Chondrocyte (in vitro differentiated cells): ENCODE data around the gene SLC35A4. TPM values are rescaled to one million over a fixed set of nuclear protein-coding genes. Genes with fewer than 3 reads are reported as not detected.
"Not testable (repeated sequence)": the region's sequence is repeated elsewhere in the genome, so short reads cannot be mapped to it uniquely, and the experiment has no call there.

Experiments
- DNase-seq: peaks from one replicate; pipeline ENCODE4 v3.0.0; 2021; ENCODE audit warnings: mixed read lengths, low spot score
- H3K27ac Mint-ChIP-seq: one replicate; pipeline ENCODE4 v1.8.0; 2021; ENCODE audit warnings: mild to moderate bottlenecking, moderate library complexity, mixed read lengths; ENCODE audit not compliant: unreplicated experiment
- H3K27me3 Mint-ChIP-seq: 2 replicates; pipeline ENCODE4 v1.8.0; 2021; ENCODE audit warnings: low read depth, mixed read lengths
- H3K36me3 Mint-ChIP-seq: 2 replicates; pipeline ENCODE4 v1.8.0; 2021; ENCODE audit warnings: low read depth, mixed read lengths
- H3K4me1 Mint-ChIP-seq: 2 replicates; pipeline ENCODE4 v1.8.0; 2021; ENCODE audit warnings: low read depth, mild to moderate bottlenecking, mixed read lengths
- H3K4me3 Mint-ChIP-seq: one replicate; pipeline ENCODE4 v1.8.0; 2021; ENCODE audit warnings: mild to moderate bottlenecking, moderate library complexity, mixed read lengths; ENCODE audit not compliant: unreplicated experiment
- H3K9me3 Mint-ChIP-seq: 2 replicates; pipeline ENCODE4 v1.8.0; 2021; ENCODE audit warnings: low read depth, mixed read lengths
- total RNA-seq: library from RNA; stranded (reverse); gene quantifications from 3 replicates; pipeline ENCODE4 v1.2.1, GENCODE V29; 2021
- TF ChIP-seq, protein P1 (sequence below): fragments of 200-600 bp; sonication (generic); IDR thresholded peaks from 2 replicates; pipeline ENCODE4 v1.5.0; 2021; ENCODE audit warnings: antibody characterized with exemption, mild to moderate bottlenecking, moderate library complexity

Gene SLC35A4
- total RNA-seq, 1 donor from 2014 or later, result 79.2 TPM

GRCh38 chr5:140598836-140599235 is 34.2 kb downstream of the SLC35A4 start:
- H3K4me1 Mint-ChIP-seq, result no peaks in the 10 kb centered on the region
- TF ChIP-seq, protein P1, sequence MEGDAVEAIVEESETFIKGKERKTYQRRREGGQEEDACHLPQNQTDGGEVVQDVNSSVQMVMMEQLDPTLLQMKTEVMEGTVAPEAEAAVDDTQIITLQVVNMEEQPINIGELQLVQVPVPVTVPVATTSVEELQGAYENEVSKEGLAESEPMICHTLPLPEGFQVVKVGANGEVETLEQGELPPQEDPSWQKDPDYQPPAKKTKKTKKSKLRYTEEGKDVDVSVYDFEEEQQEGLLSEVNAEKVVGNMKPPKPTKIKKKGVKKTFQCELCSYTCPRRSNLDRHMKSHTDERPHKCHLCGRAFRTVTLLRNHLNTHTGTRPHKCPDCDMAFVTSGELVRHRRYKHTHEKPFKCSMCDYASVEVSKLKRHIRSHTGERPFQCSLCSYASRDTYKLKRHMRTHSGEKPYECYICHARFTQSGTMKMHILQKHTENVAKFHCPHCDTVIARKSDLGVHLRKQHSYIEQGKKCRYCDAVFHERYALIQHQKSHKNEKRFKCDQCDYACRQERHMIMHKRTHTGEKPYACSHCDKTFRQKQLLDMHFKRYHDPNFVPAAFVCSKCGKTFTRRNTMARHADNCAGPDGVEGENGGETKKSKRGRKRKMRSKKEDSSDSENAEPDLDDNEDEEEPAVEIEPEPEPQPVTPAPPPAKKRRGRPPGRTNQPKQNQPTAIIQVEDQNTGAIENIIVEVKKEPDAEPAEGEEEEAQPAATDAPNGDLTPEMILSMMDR, result no peak
- no peak overlapping the region for H3K4me3 Mint-ChIP-seq
- no peaks in the 10 kb centered on the region for H3K9me3 Mint-ChIP-seq
- H3K27ac Mint-ChIP-seq, result no peak overlapping the region
- no peak for DNase-seq
- H3K36me3 Mint-ChIP-seq, result no peaks in the 10 kb centered on the region
- peaks cover 9% of the 10 kb centered on the region for H3K27me3 Mint-ChIP-seq

- H3K9me3 Mint-ChIP-seq, result no peaks in the 10 kb centered on the region
- no peak overlapping the region for H3K27ac Mint-ChIP-seq
- H3K4me3 Mint-ChIP-seq, result no peak overlapping the region
- peaks cover 9% of the 10 kb centered on the region for H3K27me3 Mint-ChIP-seq
- TF ChIP-seq, protein P1, result no peak
- no peak for DNase-seq
- H3K36me3 Mint-ChIP-seq, result no peaks in the 10 kb centered on the region
- H3K4me1 Mint-ChIP-seq, result no peaks in the 10 kb centered on the region
Observed at GRCh38 chr5:140600096-140600495, 35.5 kb downstream of the SLC35A4 start.

- Mint-ChIP-seq H3K4me1 (no peaks in the 10 kb centered on the region), H3K4me3 (no peak overlapping the region), H3K27ac (no peak overlapping the region), H3K27me3 (peaks cover 6% of the 10 kb centered on the region), H3K36me3 (no peaks in the 10 kb centered on the region), H3K9me3 (no peaks in the 10 kb centered on the region)
- TF ChIP-seq, protein P1, result no peak
- DNase-seq, result no peak
Observed at GRCh38 chr5:140602147-140602546, 37.5 kb downstream of the SLC35A4 start.

DNA sequence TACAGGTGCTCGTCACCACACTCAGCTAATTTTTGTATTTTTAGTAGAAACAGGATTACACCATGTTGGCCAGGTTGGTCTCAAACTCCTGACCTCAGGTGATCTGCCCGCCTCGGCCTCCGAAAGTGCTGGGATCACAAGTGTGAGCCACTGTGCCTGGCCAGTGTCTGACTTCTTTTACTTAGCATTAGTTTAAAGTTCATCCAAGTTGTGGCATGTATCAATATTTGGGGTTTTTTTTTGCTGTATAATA is 38.7 kb downstream of the SLC35A4 start:
- not testable (repeated sequence) for H3K36me3 Mint-ChIP-seq, H3K4me1 Mint-ChIP-seq, H3K9me3 Mint-ChIP-seq, H3K4me3 Mint-ChIP-seq, H3K27ac Mint-ChIP-seq, DNase-seq, H3K27me3 Mint-ChIP-seq

DNA sequence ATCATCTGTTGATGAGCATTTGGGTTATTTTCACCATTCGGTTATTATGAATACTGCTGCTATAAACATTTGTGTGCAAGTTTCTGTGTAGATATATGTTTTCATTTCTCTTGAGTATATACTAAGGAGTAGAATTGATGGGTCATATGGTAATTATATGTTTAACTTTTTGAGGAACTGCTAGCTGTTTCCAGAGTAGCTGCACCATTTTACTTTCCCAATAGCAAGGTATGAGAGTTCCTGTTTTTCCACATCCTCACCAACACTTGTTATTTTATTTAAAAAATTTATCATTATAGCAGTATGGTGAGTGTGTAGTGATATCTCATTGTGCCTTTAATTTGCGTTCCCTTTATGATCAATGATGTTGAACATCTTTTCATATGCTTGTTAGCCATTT is 39.1 kb downstream of the SLC35A4 start:
- H3K4me1 Mint-ChIP-seq, result no peaks in the 10 kb centered on the region
- H3K27ac Mint-ChIP-seq, result no peak overlapping the region
- H3K9me3 Mint-ChIP-seq, result no peaks in the 10 kb centered on the region
- TF ChIP-seq, protein P1, result no peak
- peaks cover 3% of the 10 kb centered on the region for H3K27me3 Mint-ChIP-seq
- DNase-seq, result no peak
- H3K4me3 Mint-ChIP-seq, result no peak overlapping the region
- H3K36me3 Mint-ChIP-seq, result no peaks in the 10 kb centered on the region

GRCh38 chr5:140605879-140606278 is 41.3 kb downstream of the SLC35A4 start:
- no peak overlapping the region for H3K27ac Mint-ChIP-seq
- peaks cover 4% of the 10 kb centered on the region for H3K4me1 Mint-ChIP-seq
- no peaks in the 10 kb centered on the region for H3K36me3 Mint-ChIP-seq
- TF ChIP-seq, protein P1, result no peak
- no peak overlapping the region for H3K4me3 Mint-ChIP-seq
- peaks cover 5% of the 10 kb centered on the region for H3K27me3 Mint-ChIP-seq
- H3K9me3 Mint-ChIP-seq, result no peaks in the 10 kb centered on the region
- no peak for DNase-seq
